ENCODE measurements around the gene CYP11A1. TPM values are rescaled to one million over a fixed set of nuclear protein-coding genes. Genes with fewer than 3 reads are reported as not detected.

CYP11A1 gene
- total RNA-seq, 1 donor = 0.86 TPM

- peak; percentile 86 for TF ChIP-seq CTCF (IDR thresholded peaks at IDR 0.05; ENCODE audit: insufficient read depth, low read depth, low read length)
- peak overlapping the region; percentile 78 for H3K4me3 ChIP-seq (ENCODE audit: low read depth, low read length)
- peak; percentile 83 for DNase-seq (ENCODE audit: low read depth)
These were observed 6.5 kb upstream of the CYP11A1 start for GRCh38 chr15:74373731-74374647.

- TF ChIP-seq CTCF (IDR thresholded peaks at IDR 0.05; ENCODE audit: insufficient read depth, low read depth, low read length) = no peak
- no peak for DNase-seq (ENCODE audit: low read depth)
- no peak overlapping the region for H3K4me3 ChIP-seq (ENCODE audit: low read depth, low read length)
These were observed 5.7 kb upstream of the CYP11A1 start for GRCh38 chr15:74373056-74373650.

- TF ChIP-seq CTCF (IDR thresholded peaks at IDR 0.05; ENCODE audit: insufficient read depth, low read depth, low read length) = no peak
- no peak overlapping the region for H3K4me3 ChIP-seq (ENCODE audit: low read depth, low read length)
These were observed 3.0 kb upstream of the CYP11A1 start for GRCh38 chr15:74370471-74370870.

GRCh38 chr15:74369756-74370155, 2.3 kb upstream of the CYP11A1 start:
- no peak overlapping the region for H3K4me3 ChIP-seq (ENCODE audit: low read depth, low read length)
- no peak for DNase-seq (ENCODE audit: low read depth)
- TF ChIP-seq CTCF (IDR thresholded peaks at IDR 0.05; ENCODE audit: insufficient read depth, low read depth, low read length) = no peak

More at GRCh38 chr15:74370471-74370870, 3.0 kb upstream of the CYP11A1 start:
- DNase-seq (ENCODE audit: low read depth) = no peak

- TF ChIP-seq CTCF (IDR thresholded peaks at IDR 0.05; ENCODE audit: insufficient read depth, low read depth, low read length) = no peak
- DNase-seq (ENCODE audit: low read depth) = no peak
- no peak overlapping the region for H3K4me3 ChIP-seq (ENCODE audit: low read depth, low read length)
These were observed 1.8 kb upstream of the CYP11A1 start for GRCh38 chr15:74369084-74369745.

GRCh38 chr15:74368121-74368520, 675 bp upstream of the CYP11A1 start:
- TF ChIP-seq CTCF (IDR thresholded peaks at IDR 0.05; ENCODE audit: insufficient read depth, low read depth, low read length) = no peak
- no peak overlapping the region for H3K4me3 ChIP-seq (ENCODE audit: low read depth, low read length)
- DNase-seq (ENCODE audit: low read depth) = no peak

Measured in fibroblast of villous mesenchyme (primary cell).